MM.1S (cell line): Measurements from ENCODE around the gene ZNF593OS.
A peak's percentile ranks its signal among the peaks of the same experiment; 100 is the strongest.

Experiments used
- DNase-seq: peaks from one replicate; pipeline ENCODE4 v3.0.0-alpha.2; 2015
- H2AFZ ChIP-seq: fragments of 300-600 bp; sonication (generic); 2 replicates; pipeline ENCODE4 v1.6.0; 2016; ENCODE audit warnings: antibody characterized with exemption, low read length
- H3F3A ChIP-seq: fragments of 300-600 bp; sonication (generic); 2 replicates; pipeline ENCODE4 v1.6.1; 2016; ENCODE audit warnings: mild to moderate bottlenecking, antibody characterized with exemption, low read length, moderate library complexity, mixed read lengths; ENCODE audit not compliant: insufficient read depth
- H3K27ac ChIP-seq: fragments of 300-600 bp; sonication (generic); 2 replicates; pipeline ENCODE4 v1.5.1; 2016; ENCODE audit warnings: mild to moderate bottlenecking, low read length
- H3K27me3 ChIP-seq: fragments of 300-600 bp; sonication (generic); replicated peaks from 2 replicates; pipeline ENCODE4 v1.6.0; 2016; ENCODE audit warnings: low read length; ENCODE audit not compliant: insufficient read depth
- H3K36me3 ChIP-seq: fragments of 300-600 bp; sonication (generic); replicated peaks from 2 replicates; pipeline ENCODE4 v1.6.1; 2016; ENCODE audit warnings: mild to moderate bottlenecking, low read length, mixed read lengths; ENCODE audit not compliant: insufficient read depth
- H3K4me1 ChIP-seq: fragments of 300-600 bp; sonication (generic); 2 replicates; pipeline ENCODE4 v1.6.1; 2016; ENCODE audit warnings: low read length, mixed read lengths
- H3K4me2 ChIP-seq: fragments of 300-600 bp; sonication (generic); 2 replicates; pipeline ENCODE4 v1.6.0; 2016; ENCODE audit warnings: low read depth, low read length
- H3K4me3 ChIP-seq: fragments of 300-600 bp; sonication (generic); 2 replicates; pipeline ENCODE4 v1.5.1; 2016; ENCODE audit warnings: low read length, mixed read lengths
- H3K79me2 ChIP-seq: fragments of 300-600 bp; sonication (generic); 2 replicates; pipeline ENCODE4 v1.6.1; 2016; ENCODE audit warnings: mixed run types, low read length, mixed read lengths
- H3K9ac ChIP-seq: fragments of 300-600 bp; sonication (generic); 2 replicates; pipeline ENCODE4 v1.6.1; 2016; ENCODE audit warnings: low read length, mixed read lengths
- H3K9me2 ChIP-seq: fragments of 300-600 bp; sonication (generic); replicated peaks from 2 replicates; pipeline ENCODE4 v1.6.1; 2016; ENCODE audit warnings: mild to moderate bottlenecking, low read length, mixed read lengths; ENCODE audit not compliant: insufficient read depth
- H3K9me3 ChIP-seq: fragments of 300-600 bp; sonication (generic); replicated peaks from 2 replicates; pipeline ENCODE4 v1.6.1; 2016; ENCODE audit warnings: mild to moderate bottlenecking, low read length, mixed read lengths; ENCODE audit not compliant: insufficient read depth
- H4K20me1 ChIP-seq: fragments of 300-600 bp; sonication (generic); 2 replicates; pipeline ENCODE4 v1.6.1; 2016; ENCODE audit warnings: mild to moderate bottlenecking, low read length, moderate library complexity, mixed read lengths; ENCODE audit not compliant: insufficient read depth
- CTCF ChIP-seq: fragments of 300-600 bp; sonication (generic); IDR thresholded peaks from 2 replicates; pipeline ENCODE4 v1.5.1; 2016; ENCODE audit warnings: antibody characterized with exemption, low read length, mixed read lengths
- EZH2 ChIP-seq: fragments of 300-600 bp; sonication (generic); optimal IDR thresholded peaks from 2 replicates; pipeline ENCODE3; 2017; ENCODE audit warnings: low read depth, mild to moderate bottlenecking, antibody characterized with exemption, low read length, mixed read lengths
- EZH2phosphoT487 ChIP-seq: fragments of 300-600 bp; sonication (generic); IDR thresholded peaks from 2 replicates; pipeline ENCODE4 v1.6.1; 2018; ENCODE audit warnings: antibody characterized with exemption, low read length

Gene ZNF593OS

GRCh38 chr1:26130695-26131094, 40.9 kb downstream of the ZNF593OS start:
- Histone ChIP-seq H3K36me3 (no peaks in the 10 kb centered on the region), H3K27me3 (no peaks in the 10 kb centered on the region), H3K4me3 (no peak overlapping the region), H4K20me1 (no peaks in the 10 kb centered on the region; the same call in 1 of the 2 replicates), H3K27ac (no peak overlapping the region), H3K9me3 (no peaks in the 10 kb centered on the region), H3K79me2 (no peaks in the 10 kb centered on the region), H3K4me2 (no peak overlapping the region), H3F3A (peaks cover 17% of the 10 kb centered on the region), H2AFZ (no peak overlapping the region), H3K9me2 (no peaks in the 10 kb centered on the region), H3K9ac (no peak overlapping the region), H3K4me1 (peaks cover 11% of the 10 kb centered on the region)
- DNase-seq: no peak
- TF ChIP-seq EZH2phosphoT487: no peak
- no peak for TF ChIP-seq CTCF
- TF ChIP-seq EZH2: no peak

- no peak for TF ChIP-seq EZH2
- no peak for TF ChIP-seq CTCF
- TF ChIP-seq EZH2phosphoT487: no peak
- H3K9ac ChIP-seq: no peak overlapping the region
Measured at GRCh38 chr1:26129778-26130177, 41.9 kb downstream of the ZNF593OS start.

GRCh38 chr1:26127235-26128163, 44.1 kb downstream of the ZNF593OS start:
- Histone ChIP-seq H3K9ac (no peak overlapping the region), H2AFZ (no peak overlapping the region), H3K9me3 (no peaks in the 10 kb centered on the region), H3K4me3 (no peak overlapping the region), H3K27me3 (no peaks in the 10 kb centered on the region), H3K79me2 (peaks cover 25% of the 10 kb centered on the region), H3K36me3 (no peaks in the 10 kb centered on the region), H3K4me2 (peak overlapping the region; percentile 72; the same call in 1 of the 2 replicates), H3K9me2 (no peaks in the 10 kb centered on the region), H4K20me1 (no peaks in the 10 kb centered on the region), H3K4me1 (peaks cover 26% of the 10 kb centered on the region), H3K27ac (no peak overlapping the region), H3F3A (peaks cover 18% of the 10 kb centered on the region)
- no peak for DNase-seq
- TF ChIP-seq EZH2 (no peak), CTCF (no peak), EZH2phosphoT487 (no peak)

More at GRCh38 chr1:26129778-26130177, 41.9 kb downstream of the ZNF593OS start:
- Histone ChIP-seq H3F3A (peaks cover 18% of the 10 kb centered on the region), H3K79me2 (peaks cover 4% of the 10 kb centered on the region), H3K27me3 (no peaks in the 10 kb centered on the region), H3K4me1 (peaks cover 19% of the 10 kb centered on the region), H3K27ac (no peak overlapping the region), H3K9me2 (no peaks in the 10 kb centered on the region), H4K20me1 (no peaks in the 10 kb centered on the region; the same call in 1 of the 2 replicates), H3K4me3 (no peak overlapping the region), H3K9me3 (no peaks in the 10 kb centered on the region), H3K36me3 (no peaks in the 10 kb centered on the region), H3K4me2 (no peak overlapping the region), H2AFZ (no peak overlapping the region)
- DNase-seq: no peak
